GM10847 (cell line): ENCODE measurements around the gene GTPBP10.

Source experiments
- POLR2A ChIP-seq: IDR thresholded peaks from 2 replicates; pipeline ENCODE4 v1.6.1; 2011; ENCODE audit not compliant: insufficient read length; ENCODE audit errors: extremely low read depth

The GTPBP10 gene

GRCh38 chr7:90345595-90346335 lies 751 bp upstream of the GTPBP10 start:
- no peak for TF ChIP-seq POLR2A

GRCh38 chr7:90347759-90348158 lies 1.2 kb downstream of the GTPBP10 start:
- TF ChIP-seq POLR2A, result no peak

- TF ChIP-seq POLR2A, result no peak
Measured at GRCh38 chr7:90349305-90349704, 2.8 kb downstream of the GTPBP10 start.

GRCh38 chr7:90351987-90352386 lies 5.5 kb downstream of the GTPBP10 start:
- no peak for TF ChIP-seq POLR2A

- no peak for TF ChIP-seq POLR2A
Measured at GRCh38 chr7:90383422-90383821, 36.9 kb downstream of the GTPBP10 start.

GRCh38 chr7:90383861-90384260 lies 37.3 kb downstream of the GTPBP10 start:
- TF ChIP-seq POLR2A, result no peak

GRCh38 chr7:90384433-90384832 lies 37.9 kb downstream of the GTPBP10 start:
- TF ChIP-seq POLR2A, result no peak

- no peak for TF ChIP-seq POLR2A
Measured at GRCh38 chr7:90387470-90388240, 41.1 kb downstream of the GTPBP10 start.

- TF ChIP-seq POLR2A, result no peak
Measured at GRCh38 chr7:90390926-90391325, 44.4 kb downstream of the GTPBP10 start.

GRCh38 chr7:90391488-90391887 lies 45.0 kb downstream of the GTPBP10 start:
- TF ChIP-seq POLR2A, result no peak

- TF ChIP-seq POLR2A, result no peak
Measured at GRCh38 chr7:90396420-90396819, 49.9 kb downstream of the GTPBP10 start.

GRCh38 chr7:90401989-90402388 lies 55.5 kb downstream of the GTPBP10 start:
- no peak for TF ChIP-seq POLR2A

- TF ChIP-seq POLR2A, result no peak
Measured at GRCh38 chr7:90402785-90403173, 56.3 kb downstream of the GTPBP10 start.

- peak; percentile 34 for TF ChIP-seq POLR2A
Measured at GRCh38 chr7:90403174-90404113, 56.9 kb downstream of the GTPBP10 start, which contains the start of gene CLDN12. Gene CLDN12, plus strand, starts transcription at chr7:90403461. Its CDS starts 9,216 bp downstream, at chr7:90412677.

- TF ChIP-seq POLR2A, result no peak
Measured at GRCh38 chr7:90404777-90405176, 58.3 kb downstream of the GTPBP10 start.
